IgD-negative memory B cell (primary cell): Measurements from ENCODE around the gene HIC1. TPM values are rescaled to one million over a fixed set of nuclear protein-coding genes. Genes with fewer than 3 reads are reported as not detected.
"Not testable (repeated sequence)": the region's sequence is repeated elsewhere in the genome, so short reads cannot be mapped to it uniquely, and the experiment has no call there.

ENCODE experiments used
- H3K27ac Mint-ChIP-seq, 3 donors: one replicate each; pipeline ENCODE4 v1.8.0; 2020 to 2022; ENCODE audit warnings: mild to moderate bottlenecking in 3 of 3, mixed read lengths in 3 of 3, moderate library complexity in 1 of 3
- H3K27me3 Mint-ChIP-seq: one replicate; pipeline ENCODE4 v1.8.0; 2021; ENCODE audit warnings: mixed read lengths
- H3K36me3 Mint-ChIP-seq: one replicate; pipeline ENCODE4 v1.8.0; 2020; ENCODE audit warnings: mild to moderate bottlenecking, mixed read lengths
- H3K4me1 Mint-ChIP-seq, 3 donors: one replicate each; pipeline ENCODE4 v1.8.0; 2020 to 2022; ENCODE audit warnings: mixed read lengths in 3 of 3, mild to moderate bottlenecking in 1 of 3
- H3K4me3 Mint-ChIP-seq, 4 donors: one replicate each; pipeline ENCODE4 v1.8.0; 2020 to 2022; ENCODE audit warnings: mild to moderate bottlenecking in 4 of 4, mixed read lengths in 4 of 4, moderate library complexity in 3 of 4
- H3K9me3 Mint-ChIP-seq, 3 donors: one replicate each; pipeline ENCODE4 v1.8.0; 2020 to 2021; ENCODE audit warnings: mixed read lengths in 3 of 3, mild to moderate bottlenecking in 1 of 3
- polyA plus RNA-seq: library from polyadenylated mRNA; unstranded; fragments of 300-500 nt; fragmentation: Illumina TruSeq; gene quantifications from one replicate; pipeline ENCODE4 v1.2.3, GENCODE V29; 2021

Gene HIC1, protein sequence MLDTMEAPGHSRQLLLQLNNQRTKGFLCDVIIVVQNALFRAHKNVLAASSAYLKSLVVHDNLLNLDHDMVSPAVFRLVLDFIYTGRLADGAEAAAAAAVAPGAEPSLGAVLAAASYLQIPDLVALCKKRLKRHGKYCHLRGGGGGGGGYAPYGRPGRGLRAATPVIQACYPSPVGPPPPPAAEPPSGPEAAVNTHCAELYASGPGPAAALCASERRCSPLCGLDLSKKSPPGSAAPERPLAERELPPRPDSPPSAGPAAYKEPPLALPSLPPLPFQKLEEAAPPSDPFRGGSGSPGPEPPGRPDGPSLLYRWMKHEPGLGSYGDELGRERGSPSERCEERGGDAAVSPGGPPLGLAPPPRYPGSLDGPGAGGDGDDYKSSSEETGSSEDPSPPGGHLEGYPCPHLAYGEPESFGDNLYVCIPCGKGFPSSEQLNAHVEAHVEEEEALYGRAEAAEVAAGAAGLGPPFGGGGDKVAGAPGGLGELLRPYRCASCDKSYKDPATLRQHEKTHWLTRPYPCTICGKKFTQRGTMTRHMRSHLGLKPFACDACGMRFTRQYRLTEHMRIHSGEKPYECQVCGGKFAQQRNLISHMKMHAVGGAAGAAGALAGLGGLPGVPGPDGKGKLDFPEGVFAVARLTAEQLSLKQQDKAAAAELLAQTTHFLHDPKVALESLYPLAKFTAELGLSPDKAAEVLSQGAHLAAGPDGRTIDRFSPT
- polyA plus RNA-seq: 0.88 TPM

- peak within 1 kb of the TSS; percentile 68 to 90 (median 76) for H3K27ac Mint-ChIP-seq
- H3K27me3 Mint-ChIP-seq: peaks cover 12% of the 10 kb centered on the region
- peak within 1 kb of the TSS; percentile 72 to 89 (median 84) for H3K4me3 Mint-ChIP-seq
- no peaks in the 10 kb centered on the region for H3K36me3 Mint-ChIP-seq
- H3K9me3 Mint-ChIP-seq: no peaks in the 10 kb centered on the region
- H3K4me1 Mint-ChIP-seq: peaks cover 4 to 15% (median 10%) of the 10 kb centered on the region in 3 donors
Measured at GRCh38 chr17:2054512-2055291, at the start of gene HIC1. Gene HIC1, plus strand, starts transcription at chr17:2055103. Its CDS starts 1,588 bp downstream, at chr17:2056691.

- peaks cover 18% of the 10 kb centered on the region for H3K27me3 Mint-ChIP-seq
- H3K36me3 Mint-ChIP-seq: peaks cover 2% of the 10 kb centered on the region
- peaks cover 0 to 2% (median 0%) of the 10 kb centered on the region in 3 donors for H3K4me1 Mint-ChIP-seq
- peak overlapping the region in 1 of 3 donors; percentile 48 for H3K27ac Mint-ChIP-seq
- no peak overlapping the region for H3K4me3 Mint-ChIP-seq
- H3K9me3 Mint-ChIP-seq: peaks cover 0 to 1% (median 0%) of the 10 kb centered on the region in 3 donors
Measured at GRCh38 chr17:2008332-2009126, 46.4 kb upstream of the HIC1 start.

DNA sequence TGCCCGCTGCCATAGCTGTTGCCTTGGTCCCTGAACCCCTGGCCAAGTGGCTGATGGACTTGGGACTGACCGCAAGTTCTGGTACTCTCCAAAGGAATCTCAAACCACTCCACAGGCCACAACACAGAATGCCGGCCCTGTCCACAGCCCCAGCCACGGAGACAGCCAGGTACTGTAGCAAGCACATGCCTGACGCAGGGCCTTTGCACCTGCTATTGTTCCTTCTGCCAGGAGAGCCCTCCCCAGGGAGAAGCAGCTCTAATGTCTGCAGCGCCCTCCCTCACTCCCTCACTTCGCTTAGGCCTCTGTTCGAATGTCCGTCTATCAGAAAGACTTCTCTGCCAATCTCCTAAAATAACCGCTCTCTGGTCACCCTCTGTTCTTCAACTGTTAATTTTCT is 45.2 kb upstream of the HIC1 start:
- Mint-ChIP-seq H3K4me1 (peaks cover 0 to 2% (median 0%) of the 10 kb centered on the region in 3 donors), H3K4me3 (no peak overlapping the region), H3K27ac (no peak overlapping the region), H3K36me3 (peaks cover 2% of the 10 kb centered on the region), H3K27me3 (peaks cover 22% of the 10 kb centered on the region), H3K9me3 (peaks cover 0 to 1% (median 0%) of the 10 kb centered on the region in 3 donors)

GRCh38 chr17:2011411-2012371 is 43.2 kb upstream of the HIC1 start:
- Mint-ChIP-seq H3K36me3 (peaks cover 2% of the 10 kb centered on the region), H3K27me3 (peaks cover 25% of the 10 kb centered on the region), H3K4me3 (no peak overlapping the region), H3K4me1 (peaks cover 0 to 2% (median 0%) of the 10 kb centered on the region in 3 donors), H3K9me3 (peaks cover 0 to 1% (median 0%) of the 10 kb centered on the region in 3 donors), H3K27ac (peak overlapping the region in 1 of 3 donors; percentile 43)

DNA sequence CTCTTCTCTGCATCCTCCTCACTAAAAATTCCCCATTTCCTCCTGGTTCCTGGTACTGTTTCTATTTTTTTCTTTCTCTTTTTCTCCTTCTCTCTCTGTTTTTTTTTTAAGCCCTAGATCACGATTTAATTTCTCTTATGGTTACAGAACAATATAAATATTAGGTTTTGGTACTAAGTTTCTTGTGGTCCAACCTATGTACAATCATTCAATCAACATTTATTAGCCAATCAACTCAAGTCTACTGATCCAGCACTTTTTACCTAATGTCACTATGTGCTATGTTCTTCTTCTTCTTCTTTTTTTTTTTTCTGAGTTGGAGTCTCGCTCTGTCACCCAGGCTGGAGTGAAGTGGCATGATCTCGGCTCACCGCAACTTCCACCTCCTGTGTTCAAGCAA is 42.4 kb upstream of the HIC1 start:
- Mint-ChIP-seq H3K36me3 (peaks cover 2% of the 10 kb centered on the region), H3K4me3 (no peak overlapping the region), H3K4me1 (peaks cover 0 to 2% (median 0%) of the 10 kb centered on the region in 3 donors), H3K27me3 (peaks cover 25% of the 10 kb centered on the region), H3K27ac (peak overlapping the region in 2 of 3 donors; percentile 46 to 93), H3K9me3 (peaks cover 0 to 1% (median 0%) of the 10 kb centered on the region in 3 donors)

DNA sequence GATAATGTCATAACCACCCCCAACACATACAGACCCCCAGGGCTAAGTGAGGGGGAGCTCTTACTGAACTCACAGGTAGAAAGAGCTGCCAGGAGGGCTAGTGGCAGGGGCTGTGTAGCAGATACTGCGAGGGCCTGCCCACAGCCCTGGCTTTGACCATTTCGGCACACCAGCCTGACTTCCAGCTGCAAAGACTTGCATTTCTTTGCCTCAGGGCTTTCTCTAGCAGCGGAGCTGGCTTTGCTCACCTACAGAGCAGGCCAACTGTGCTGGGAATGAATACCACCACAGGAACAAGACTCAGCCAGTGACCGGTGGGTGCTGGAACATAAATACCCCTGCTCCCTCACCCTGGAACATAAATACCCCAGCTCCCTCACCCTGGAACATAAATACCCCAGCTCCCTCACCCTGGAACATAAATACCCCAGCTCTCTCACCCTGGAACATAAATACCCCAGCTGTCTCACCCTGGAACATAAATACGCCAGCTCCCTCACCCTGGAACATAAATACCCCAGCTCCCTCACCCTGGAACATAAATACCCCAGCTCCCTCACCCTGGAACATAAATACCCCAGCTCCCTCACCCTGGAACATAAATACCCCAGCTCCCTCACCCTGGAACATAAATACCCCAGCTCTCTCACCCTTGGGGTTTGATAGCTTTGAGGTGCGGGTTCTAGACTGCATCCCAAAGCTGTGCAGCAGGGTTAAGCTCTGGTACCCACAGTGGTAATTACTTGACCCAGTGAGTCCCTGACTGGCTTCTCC is 41.5 kb upstream of the HIC1 start:
- Mint-ChIP-seq H3K27me3 (peaks cover 27% of the 10 kb centered on the region), H3K27ac (peak overlapping the region in 2 of 3 donors; percentile 46 to 93)
- H3K9me3 Mint-ChIP-seq, H3K4me3 Mint-ChIP-seq, H3K4me1 Mint-ChIP-seq, H3K36me3 Mint-ChIP-seq: not testable (repeated sequence)

DNA sequence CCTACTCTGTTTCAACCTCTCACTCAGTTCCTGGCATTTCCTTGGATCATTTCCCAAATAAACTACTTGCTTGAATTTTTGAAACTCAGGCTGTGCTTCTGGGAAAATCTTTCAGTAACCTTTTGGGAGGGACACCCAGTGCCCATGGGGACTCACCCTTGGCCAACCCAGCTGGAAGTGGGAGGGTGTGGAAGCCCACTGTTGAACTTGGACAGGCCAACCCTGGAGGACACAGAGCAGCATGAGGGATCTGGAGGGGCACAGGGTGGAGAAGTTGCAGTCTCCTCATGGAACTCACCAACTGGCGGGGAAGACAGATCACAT is 40.9 kb upstream of the HIC1 start:
- peaks cover 0 to 1% (median 0%) of the 10 kb centered on the region in 3 donors for H3K9me3 Mint-ChIP-seq
- peaks cover 2% of the 10 kb centered on the region for H3K36me3 Mint-ChIP-seq
- H3K27me3 Mint-ChIP-seq: peaks cover 29% of the 10 kb centered on the region
- no peak overlapping the region for H3K4me3 Mint-ChIP-seq
- H3K4me1 Mint-ChIP-seq: peaks cover 0 to 5% (median 3%) of the 10 kb centered on the region in 3 donors
- no peak overlapping the region for H3K27ac Mint-ChIP-seq

GRCh38 chr17:2015314-2015713 is 39.6 kb upstream of the HIC1 start:
- Mint-ChIP-seq H3K36me3 (peaks cover 2% of the 10 kb centered on the region), H3K27me3 (peaks cover 32% of the 10 kb centered on the region), H3K27ac (peak overlapping the region in 1 of 3 donors; percentile 59), H3K9me3 (peaks cover 0 to 1% (median 0%) of the 10 kb centered on the region in 3 donors), H3K4me3 (no peak overlapping the region), H3K4me1 (peaks cover 0 to 5% (median 3%) of the 10 kb centered on the region in 3 donors)

- Mint-ChIP-seq H3K4me1 (peaks cover 3 to 5% (median 5%) of the 10 kb centered on the region in 3 donors), H3K4me3 (no peak overlapping the region), H3K9me3 (peaks cover 0 to 1% (median 0%) of the 10 kb centered on the region in 3 donors), H3K36me3 (peaks cover 2% of the 10 kb centered on the region), H3K27ac (no peak overlapping the region), H3K27me3 (peaks cover 29% of the 10 kb centered on the region)
Measured at GRCh38 chr17:2016494-2016893, 38.4 kb upstream of the HIC1 start.

- peak overlapping the region in 1 of 3 donors; percentile 79 for H3K27ac Mint-ChIP-seq
- H3K36me3 Mint-ChIP-seq: peaks cover 1% of the 10 kb centered on the region
- peak overlapping the region in 1 of 4 donors; percentile 72 for H3K4me3 Mint-ChIP-seq
- H3K9me3 Mint-ChIP-seq: peaks cover 0 to 1% (median 0%) of the 10 kb centered on the region in 3 donors
- peaks cover 4 to 6% (median 5%) of the 10 kb centered on the region in 3 donors for H3K4me1 Mint-ChIP-seq
- H3K27me3 Mint-ChIP-seq: peaks cover 24% of the 10 kb centered on the region
Measured at GRCh38 chr17:2017274-2017941, 37.5 kb upstream of the HIC1 start.

DNA sequence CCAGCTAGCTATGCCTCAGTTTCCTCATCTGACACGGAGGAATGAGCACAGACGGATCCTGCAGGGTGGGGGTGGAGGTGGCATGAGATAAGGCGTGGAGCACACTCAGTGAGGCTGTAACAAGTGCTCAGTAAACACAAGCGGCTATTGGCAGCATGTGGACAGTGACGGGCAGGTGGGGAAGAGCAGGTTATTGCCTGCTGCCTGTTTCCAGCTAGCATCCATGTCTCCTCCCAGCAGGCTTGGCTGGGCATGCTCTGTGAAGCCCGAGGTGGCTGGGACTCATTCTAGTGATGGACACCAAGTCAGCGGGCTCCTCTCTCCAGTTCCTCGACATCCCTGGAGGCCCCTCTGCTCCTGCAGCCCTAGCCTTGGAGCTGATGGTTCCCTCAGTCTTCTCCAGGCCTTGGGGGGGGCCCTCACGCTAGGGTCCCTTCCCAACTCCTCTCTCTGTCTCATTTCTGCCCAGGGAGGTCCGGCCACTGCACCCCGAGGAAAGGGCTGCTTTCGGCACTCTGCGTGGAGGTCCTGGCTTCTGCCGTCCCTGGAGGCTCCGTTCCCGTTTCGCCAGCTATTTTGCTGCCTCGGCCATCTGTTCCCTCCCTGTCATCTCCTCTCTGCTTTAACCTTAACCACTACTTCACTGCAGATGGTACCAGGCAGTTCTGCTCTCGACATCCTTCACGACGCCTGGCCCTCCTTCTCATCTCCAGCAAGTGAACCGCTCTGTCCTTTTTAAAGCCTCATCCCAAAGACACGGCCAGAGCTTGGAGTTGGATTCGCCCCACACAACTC is 36.0 kb upstream of the HIC1 start:
- Mint-ChIP-seq H3K27me3 (peaks cover 23% of the 10 kb centered on the region), H3K9me3 (no peaks in the 10 kb centered on the region), H3K27ac (peak overlapping the region in 1 of 3 donors; percentile 82), H3K4me1 (peaks cover 3 to 13% (median 12%) of the 10 kb centered on the region in 3 donors), H3K36me3 (no peaks in the 10 kb centered on the region), H3K4me3 (no peak overlapping the region)
